Naive thymus-derived CD4-positive, alpha-beta T cell (primary cell): Measurements from ENCODE around the gene OR6Q1. TPM values are rescaled to one million over a fixed set of nuclear protein-coding genes. Genes with fewer than 3 reads are reported as not detected.

ENCODE experiments used
- ATAC-seq: fragments of 150-1000 bp; cut with Tn5 transposase; 2 replicates; pipeline ENCODE4 v1.10.0; 2021; ENCODE audit warnings: mild to moderate bottlenecking, moderate library complexity
- CTCF ChIA-PET: fragments of 350-600 bp; sonication (Branson Sonifier 250); formaldehyde crosslinking; loops from one replicate; lab custom pipeline; 2021; ENCODE audit warnings: antibody characterized with exemption; lab: Charles Lee
- POLR2A ChIA-PET: fragments of 350-600 bp; sonication (Branson Sonifier 250); formaldehyde crosslinking; loops from one replicate; lab custom pipeline; 2021; ENCODE audit warnings: antibody characterized with exemption, inconsistent platforms; lab: Charles Lee
- DNase-seq, 9 donors: peaks; one replicate each; pipeline versions ENCODE4 v3.0.0 to v3.0.0-alpha.2; 2020 to 2022; ENCODE audit warnings: mixed read lengths in 1 of 9
- H3K27ac ChIP-seq: one replicate; pipeline ENCODE4 v1.7.0; 2013; ENCODE audit warnings: mild to moderate bottlenecking, low read depth, low read length, moderate library complexity
- H3K27me3 ChIP-seq, 2 donors: one replicate each; pipeline ENCODE4 v1.7.0; 2013; ENCODE audit warnings: low read length in 2 of 2, mild to moderate bottlenecking in 2 of 2, moderate library complexity in 2 of 2; ENCODE audit not compliant: control insufficient read depth in 2 of 2, insufficient read depth in 2 of 2
- H3K36me3 ChIP-seq, 3 experiments: 1 replicate in 2 of 3; 2 replicates in 1 of 3; pipeline ENCODE4 v1.7.0; 2013; ENCODE audit warnings: low read length in 3 of 3, mild to moderate bottlenecking in 3 of 3, moderate library complexity in 1 of 3; ENCODE audit not compliant: insufficient read depth in 3 of 3, control insufficient read depth in 2 of 3
- H3K4me1 ChIP-seq, 2 donors: one replicate each; pipeline ENCODE4 v1.7.0; 2013; ENCODE audit warnings: low read length in 2 of 2, mild to moderate bottlenecking in 2 of 2, moderate library complexity in 1 of 2; ENCODE audit not compliant: control insufficient read depth in 2 of 2, insufficient read depth in 2 of 2
- H3K4me3 ChIP-seq: 2 replicates; pipeline ENCODE4 v1.7.0; 2013; ENCODE audit warnings: mild to moderate bottlenecking, low read length
- H3K9me3 ChIP-seq, 3 experiments: 1 replicate in 2 of 3; 2 replicates in 1 of 3; pipeline ENCODE4 v1.7.0; 2013; ENCODE audit warnings: low read length in 3 of 3; ENCODE audit not compliant: control insufficient read depth in 2 of 3
- H3K27ac Mint-ChIP-seq, 9 donors: one replicate each; pipeline ENCODE4 v1.8.0; 2020 to 2022; ENCODE audit warnings: mixed read lengths in 9 of 9, mild to moderate bottlenecking in 8 of 9, moderate library complexity in 5 of 9, inconsistent platforms in 2 of 9
- H3K27me3 Mint-ChIP-seq, 5 donors: one replicate each; pipeline ENCODE4 v1.8.0; 2021 to 2022; ENCODE audit warnings: mixed read lengths in 5 of 5, mild to moderate bottlenecking in 1 of 5
- H3K36me3 Mint-ChIP-seq, 5 donors: one replicate each; pipeline ENCODE4 v1.8.0; 2020 to 2022; ENCODE audit warnings: mixed read lengths in 5 of 5, mild to moderate bottlenecking in 3 of 5, inconsistent platforms in 1 of 5
- H3K4me1 Mint-ChIP-seq, 7 donors: one replicate each; pipeline ENCODE4 v1.8.0; 2020 to 2022; ENCODE audit warnings: mixed read lengths in 7 of 7, mild to moderate bottlenecking in 3 of 7, inconsistent platforms in 1 of 7
- H3K4me3 Mint-ChIP-seq, 10 donors: one replicate each; pipeline ENCODE4 v1.8.0; 2020 to 2022; ENCODE audit warnings: mild to moderate bottlenecking in 10 of 10, mixed read lengths in 10 of 10, moderate library complexity in 6 of 10, inconsistent platforms in 2 of 10
- H3K9me3 Mint-ChIP-seq, 11 donors: one replicate each; pipeline ENCODE4 v1.8.0; 2020 to 2022; ENCODE audit warnings: mixed read lengths in 11 of 11, mild to moderate bottlenecking in 4 of 11, inconsistent platforms in 1 of 11, moderate library complexity in 1 of 11
- intact Hi-C, 2 donors: fragments of 100-400 bp; cut with micrococcal nuclease; formaldehyde crosslinking; loops; one replicate each; pipeline ENCODE4 v1.15.1; 2023
- polyA plus RNA-seq, 2 donors: library from polyadenylated mRNA; unstranded; fragments of 300-500 nt; fragmentation: Illumina TruSeq; gene quantifications; one replicate each; pipeline ENCODE4 v1.2.3, GENCODE V29; 2021
- total RNA-seq, 6 experiments: library from RNA in 5 of 6; stranded (reverse) in 5 of 6; gene quantifications; 1 replicate in 5 of 6; 2 replicates in 1 of 6; pipeline ENCODE4 v1.2.3 and lab custom pipeline; 2021 to 2026

OR6Q1 gene
- total and polyA plus RNA-seq, 7 experiments from 2014 or later, result not detected

GRCh38 chr11:58003036-58003435, 27.7 kb upstream of the OR6Q1 start:
- Histone ChIP-seq H3K27ac (no peak overlapping the region), H3K4me1 (no peaks in the 10 kb centered on the region), H3K4me3 (no peak overlapping the region), H3K36me3 (no peaks in the 10 kb centered on the region), H3K27me3 (no peaks in the 10 kb centered on the region), H3K9me3 (no peaks in the 10 kb centered on the region)
- Mint-ChIP-seq H3K27me3 (peaks cover 0 to 41% (median 30%) of the 10 kb centered on the region in 5 donors), H3K9me3 (peaks cover 0 to 4% (median 0%) of the 10 kb centered on the region in 11 donors), H3K4me3 (no peak overlapping the region), H3K27ac (no peak overlapping the region), H3K36me3 (no peaks in the 10 kb centered on the region), H3K4me1 (peaks cover 1 to 6% (median 4%) of the 10 kb centered on the region in 7 donors)
- POLR2A ChIA-PET, result no interaction called here
- intact Hi-C loops, result no loop called here
- no peak for DNase-seq
- CTCF ChIA-PET, result no interaction called here
- ATAC-seq, result no peak

GRCh38 chr11:58003591-58003990, 27.2 kb upstream of the OR6Q1 start:
- H3K27ac ChIP-seq, result no peak overlapping the region
- no peak overlapping the region for H3K4me3 Mint-ChIP-seq
- H3K4me1 Mint-ChIP-seq, result peaks cover 1 to 6% (median 4%) of the 10 kb centered on the region in 7 donors
- ATAC-seq (no peak), DNase-seq (no peak)
- POLR2A ChIA-PET, result no interaction called here
- no peak overlapping the region for H3K27ac Mint-ChIP-seq
- H3K4me1 ChIP-seq, result no peaks in the 10 kb centered on the region
- no peaks in the 10 kb centered on the region for H3K27me3 ChIP-seq
- H3K27me3 Mint-ChIP-seq, result peaks cover 0 to 41% (median 30%) of the 10 kb centered on the region in 5 donors
- intact Hi-C loops, result no loop called here
- H3K36me3 Mint-ChIP-seq, result no peaks in the 10 kb centered on the region
- no peak overlapping the region for H3K4me3 ChIP-seq
- H3K9me3 Mint-ChIP-seq, result peaks cover 0 to 4% (median 0%) of the 10 kb centered on the region in 11 donors
- CTCF ChIA-PET, result no interaction called here
- no peaks in the 10 kb centered on the region for H3K9me3 ChIP-seq
- no peaks in the 10 kb centered on the region for H3K36me3 ChIP-seq

GRCh38 chr11:58004664-58005063, 26.1 kb upstream of the OR6Q1 start:
- no peak overlapping the region for H3K27ac ChIP-seq
- intact Hi-C loops, result no loop called here

GRCh38 chr11:58006940-58007339, 23.8 kb upstream of the OR6Q1 start:
- POLR2A ChIA-PET, result no interaction called here
- ATAC-seq, result no peak
- CTCF ChIA-PET, result no interaction called here

More at GRCh38 chr11:58004664-58005063, 26.1 kb upstream of the OR6Q1 start:
- H3K27ac Mint-ChIP-seq, result no peak overlapping the region
- peaks cover 0 to 4% (median 0%) of the 10 kb centered on the region in 11 donors for H3K9me3 Mint-ChIP-seq
- no peaks in the 10 kb centered on the region for H3K36me3 ChIP-seq
- H3K27me3 ChIP-seq, result no peaks in the 10 kb centered on the region
- H3K36me3 Mint-ChIP-seq, result no peaks in the 10 kb centered on the region
- no peaks in the 10 kb centered on the region for H3K4me1 ChIP-seq
- H3K4me1 Mint-ChIP-seq, result peaks cover 1 to 6% (median 4%) of the 10 kb centered on the region in 7 donors
- DNase-seq (no peak), ATAC-seq (no peak)
- H3K9me3 ChIP-seq, result no peaks in the 10 kb centered on the region
- CTCF ChIA-PET, result no interaction called here
- H3K4me3 Mint-ChIP-seq, result no peak overlapping the region
- H3K27me3 Mint-ChIP-seq, result peaks cover 0 to 41% (median 30%) of the 10 kb centered on the region in 5 donors
- no peak overlapping the region for H3K4me3 ChIP-seq
- POLR2A ChIA-PET, result no interaction called here

GRCh38 chr11:58011771-58012170, 19.0 kb upstream of the OR6Q1 start:
- no peak overlapping the region for H3K4me3 ChIP-seq
- H3K9me3 ChIP-seq, result no peaks in the 10 kb centered on the region
- intact Hi-C loops, result loop anchor here in 1 of 2 donors (1.0 kb wide), 1 partner anchor 10 kb away; no protein-coding TSS in a partner anchor
- H3K4me3 Mint-ChIP-seq, result no peak overlapping the region
- POLR2A ChIA-PET, result no interaction called here
- H3K27ac Mint-ChIP-seq, result no peak overlapping the region
- no peak overlapping the region for H3K27ac ChIP-seq
- CTCF ChIA-PET, result no interaction called here
- H3K27me3 ChIP-seq, result peaks cover 0 to 6% of the 10 kb centered on the region in 2 donors
- H3K36me3 ChIP-seq, result no peaks in the 10 kb centered on the region
- DNase-seq (no peak), ATAC-seq (no peak)
- peaks cover 0 to 18% (median 12%) of the 10 kb centered on the region in 5 donors for H3K27me3 Mint-ChIP-seq
- H3K9me3 Mint-ChIP-seq, result peaks cover 0 to 8% (median 0%) of the 10 kb centered on the region in 11 donors
- H3K4me1 Mint-ChIP-seq, result no peaks in the 10 kb centered on the region
- no peaks in the 10 kb centered on the region for H3K36me3 Mint-ChIP-seq
- no peaks in the 10 kb centered on the region for H3K4me1 ChIP-seq

More at GRCh38 chr11:58006940-58007339, 23.8 kb upstream of the OR6Q1 start:
- no peak overlapping the region for H3K27ac Mint-ChIP-seq
- no peak overlapping the region for H3K4me3 ChIP-seq
- no peaks in the 10 kb centered on the region for H3K36me3 Mint-ChIP-seq
- no peaks in the 10 kb centered on the region for H3K4me1 ChIP-seq
- intact Hi-C loops, result no loop called here
- H3K4me1 Mint-ChIP-seq, result peaks cover 1 to 6% (median 4%) of the 10 kb centered on the region in 7 donors
- peaks cover 0 to 4% (median 0%) of the 10 kb centered on the region in 11 donors for H3K9me3 Mint-ChIP-seq
- DNase-seq, result no peak
- H3K27me3 ChIP-seq, result peaks cover 0 to 6% of the 10 kb centered on the region in 2 donors
- H3K36me3 ChIP-seq, result no peaks in the 10 kb centered on the region
- H3K27ac ChIP-seq, result no peak overlapping the region
- peaks cover 0 to 46% (median 30%) of the 10 kb centered on the region in 5 donors for H3K27me3 Mint-ChIP-seq
- no peaks in the 10 kb centered on the region for H3K9me3 ChIP-seq
- H3K4me3 Mint-ChIP-seq, result no peak overlapping the region

GRCh38 chr11:58023435-58023931, 7.3 kb upstream of the OR6Q1 start, which contains the start of gene OR9Q1:
Gene OR9Q1 (plus strand): TSS chr11:58023881. CDS start chr11:58179445, 155,564 bp downstream.
- no peaks in the 10 kb centered on the region for H3K36me3 ChIP-seq
- POLR2A ChIA-PET, result no interaction called here
- H3K4me3 Mint-ChIP-seq, result no peak within 1 kb of the TSS
- H3K4me3 ChIP-seq, result no peak within 1 kb of the TSS
- no peak within 1 kb of the TSS for H3K27ac ChIP-seq
- no peaks in the 10 kb centered on the region for H3K4me1 Mint-ChIP-seq
- no peak for ATAC-seq
- H3K9me3 ChIP-seq, result no peaks in the 10 kb centered on the region
- CTCF ChIA-PET, result no interaction called here
- H3K9me3 Mint-ChIP-seq, result no peaks in the 10 kb centered on the region
- no peak within 1 kb of the TSS for H3K27ac Mint-ChIP-seq
- no peaks in the 10 kb centered on the region for H3K27me3 ChIP-seq
- no peak for DNase-seq
- peaks cover 0 to 13% (median 6%) of the 10 kb centered on the region in 5 donors for H3K27me3 Mint-ChIP-seq
- H3K4me1 ChIP-seq, result no peaks in the 10 kb centered on the region
- no peaks in the 10 kb centered on the region for H3K36me3 Mint-ChIP-seq
- intact Hi-C loops, result no loop called here

GRCh38 chr11:58024601-58025091, 6.1 kb upstream of the OR6Q1 start:
- ChIA-PET POLR2A (no interaction called here), CTCF (no interaction called here)
- H3K9me3 ChIP-seq, result no peaks in the 10 kb centered on the region
- H3K27me3 ChIP-seq, result no peaks in the 10 kb centered on the region
- no peak overlapping the region for H3K27ac ChIP-seq
- no peaks in the 10 kb centered on the region for H3K9me3 Mint-ChIP-seq
- peaks cover 0 to 13% (median 6%) of the 10 kb centered on the region in 5 donors for H3K27me3 Mint-ChIP-seq
- no peak overlapping the region for H3K27ac Mint-ChIP-seq
- DNase-seq, result no peak
- H3K4me1 Mint-ChIP-seq, result no peaks in the 10 kb centered on the region
- H3K4me3 ChIP-seq, result no peak overlapping the region
- ATAC-seq, result no peak
- H3K4me3 Mint-ChIP-seq, result no peak overlapping the region
- H3K36me3 Mint-ChIP-seq, result no peaks in the 10 kb centered on the region
- intact Hi-C loops, result no loop called here
- H3K4me1 ChIP-seq, result no peaks in the 10 kb centered on the region
- H3K36me3 ChIP-seq, result no peaks in the 10 kb centered on the region
